NB4 (cell line): ENCODE data around the gene DSP.

Source experiments
- DNase-seq: peaks from one replicate; pipeline ENCODE4 v3.0.0; 2010; ENCODE audit warnings: low read depth
- H3K4me3 ChIP-seq: one replicate; pipeline ENCODE4 v1.5.1; 2011; ENCODE audit warnings: mild to moderate bottlenecking, low read depth, low read length, moderate library complexity
- CTCF ChIP-seq: IDR thresholded peaks from one replicate; pipeline ENCODE4 v1.5.1; 2012; ENCODE audit warnings: low read depth, low read length
- MYC ChIP-seq: IDR thresholded peaks from 2 replicates; pipeline ENCODE4 v1.6.1; 2011; ENCODE audit warnings: low read depth, low read length
- POLR2A ChIP-seq: IDR thresholded peaks from 2 replicates; pipeline ENCODE4 v1.6.1; 2011; ENCODE audit warnings: mild to moderate bottlenecking; ENCODE audit not compliant: insufficient read length; ENCODE audit errors: extremely low read depth
- TF ChIP-seq, protein P1 (sequence below): IDR thresholded peaks from 2 replicates; pipeline ENCODE4 v1.6.1; 2011; ENCODE audit warnings: low read depth, low read length

Gene DSP

GRCh38 chr6:7556394-7557106, 15.1 kb downstream of the DSP start:
- H3K4me3 ChIP-seq = no peak overlapping the region
- TF ChIP-seq, protein P1, sequence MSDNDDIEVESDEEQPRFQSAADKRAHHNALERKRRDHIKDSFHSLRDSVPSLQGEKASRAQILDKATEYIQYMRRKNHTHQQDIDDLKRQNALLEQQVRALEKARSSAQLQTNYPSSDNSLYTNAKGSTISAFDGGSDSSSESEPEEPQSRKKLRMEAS = no peak
- TF ChIP-seq POLR2A = no peak
- TF ChIP-seq CTCF = no peak
- no peak for TF ChIP-seq MYC
- no peak for DNase-seq

GRCh38 chr6:7557652-7558051, 16.2 kb downstream of the DSP start:
- no peak for TF ChIP-seq CTCF
- TF ChIP-seq, protein P1 = no peak
- no peak for TF ChIP-seq MYC
- TF ChIP-seq POLR2A = no peak
- no peak for DNase-seq
- H3K4me3 ChIP-seq = no peak overlapping the region

DNA sequence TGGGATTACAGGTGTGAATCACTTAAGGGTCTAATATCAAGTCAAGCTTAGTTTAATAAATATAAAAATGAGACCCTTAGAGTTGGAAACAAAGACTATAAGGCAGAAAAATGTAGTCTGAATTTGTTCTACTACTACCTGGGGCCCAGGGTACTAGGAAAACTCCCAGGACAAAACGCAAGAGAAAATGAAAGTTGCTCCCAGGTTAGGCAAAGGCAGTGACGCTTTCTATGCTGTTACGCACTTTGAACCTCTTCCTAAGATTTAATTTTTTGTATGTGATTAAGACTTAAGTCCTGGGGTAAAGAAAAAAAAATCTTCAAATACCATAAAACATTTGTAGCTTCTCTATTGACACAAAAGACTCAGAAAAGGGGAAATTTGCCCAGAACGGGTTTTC, 17.3 kb downstream of the DSP start:
- TF ChIP-seq CTCF (no peak), MYC (no peak), POLR2A (no peak)
- TF ChIP-seq, protein P1 = no peak
- H3K4me3 ChIP-seq = no peak overlapping the region
- no peak for DNase-seq

- no peak for DNase-seq
- no peak overlapping the region for H3K4me3 ChIP-seq
- TF ChIP-seq MYC (no peak), CTCF (no peak)
- TF ChIP-seq, protein P1 = no peak
These were observed 17.7 kb downstream of the DSP start for GRCh38 chr6:7559196-7559595.

- no peak for TF ChIP-seq POLR2A
- TF ChIP-seq, protein P1 = no peak
- no peak for TF ChIP-seq CTCF
- TF ChIP-seq MYC = no peak
- no peak overlapping the region for H3K4me3 ChIP-seq
- DNase-seq = peak; percentile 67
These were observed 18.3 kb downstream of the DSP start for GRCh38 chr6:7559651-7560385.
